Upper lobe of right lung (tissue), 1 donor: ENCODE data around the gene CAP2. TPM values are rescaled to one million over a fixed set of nuclear protein-coding genes. Genes with fewer than 3 reads are reported as not detected.

Experiments
- ATAC-seq: fragments of 200-7000 bp; cut with Tn5 transposase; one replicate; pipeline ENCODE4 v1.9.1; 2020; ENCODE audit warnings: mild to moderate bottlenecking, moderate library complexity
- DNase-seq: peaks from one replicate; pipeline ENCODE4 v3.0.0-alpha.2; 2020
- H3K27ac ChIP-seq: fragments of 200-600 bp; one replicate; pipeline ENCODE4 v1.8.0; 2022
- H3K27me3 ChIP-seq: fragments of 200-600 bp; one replicate; pipeline ENCODE4 v1.8.0; 2022; ENCODE audit warnings: mild to moderate bottlenecking
- H3K36me3 ChIP-seq: fragments of 200-600 bp; one replicate; pipeline ENCODE4 v1.8.0; 2022
- H3K4me1 ChIP-seq: fragments of 200-600 bp; one replicate; pipeline ENCODE4 v1.8.0; 2022
- H3K4me3 ChIP-seq: fragments of 200-600 bp; one replicate; pipeline ENCODE4 v1.8.0; 2022; ENCODE audit warnings: mild to moderate bottlenecking
- H3K9me3 ChIP-seq: fragments of 200-600 bp; one replicate; pipeline ENCODE4 v1.8.0; 2022
- CTCF ChIP-seq: fragments of 200-600 bp; IDR thresholded peaks from one replicate; pipeline ENCODE4 v1.8.0; 2022; ENCODE audit warnings: antibody characterized with exemption
- intact Hi-C: fragments of 100-400 bp; cut with DNase I; formaldehyde crosslinking; loops from one replicate; pipeline ENCODE4 v1.11.0; 2022
- total RNA-seq: library from RNA; stranded (reverse); fragmentation: NEBNext Ultra II Directional; extraction: Animal tissue kit (Norgen Biotek cat#: 25700); gene quantifications from one replicate; pipeline ENCODE4 v1.2.1, GENCODE V29; 2021
- donor health status: DM: no; HTN: yes; CAD: no; lungs with severe emphysema.

The CAP2 gene
- total RNA-seq, 1 donor from 2014 or later: 7.2 TPM

- no peaks in the 10 kb centered on the region for H3K27me3 ChIP-seq
- intact Hi-C loops: no loop called here
- H3K27ac ChIP-seq: no peak overlapping the region
- TF ChIP-seq CTCF: no peak
- H3K9me3 ChIP-seq: peaks cover 14% of the 10 kb centered on the region
- DNase-seq: no peak
- H3K4me1 ChIP-seq: no peaks in the 10 kb centered on the region
- no peak overlapping the region for H3K4me3 ChIP-seq
- no peak for ATAC-seq
- no peaks in the 10 kb centered on the region for H3K36me3 ChIP-seq
Observed at GRCh38 chr6:17367868-17368267, 25.5 kb upstream of the CAP2 start.

GRCh38 chr6:17381424-17382147 lies 11.8 kb upstream of the CAP2 start:
- no peaks in the 10 kb centered on the region for H3K9me3 ChIP-seq
- H3K27me3 ChIP-seq: no peaks in the 10 kb centered on the region
- no peak for TF ChIP-seq CTCF
- H3K36me3 ChIP-seq: no peaks in the 10 kb centered on the region
- intact Hi-C loops: no loop called here
- H3K4me1 ChIP-seq: no peaks in the 10 kb centered on the region
- no peak overlapping the region for H3K4me3 ChIP-seq
- no peak for ATAC-seq
- no peak overlapping the region for H3K27ac ChIP-seq
- no peak for DNase-seq

- no peak for TF ChIP-seq CTCF
- H3K4me3 ChIP-seq: no peak overlapping the region
- no peaks in the 10 kb centered on the region for H3K27me3 ChIP-seq
- ATAC-seq: no peak
- H3K4me1 ChIP-seq: no peaks in the 10 kb centered on the region
- intact Hi-C loops: no loop called here
- no peak overlapping the region for H3K27ac ChIP-seq
- H3K36me3 ChIP-seq: no peaks in the 10 kb centered on the region
- DNase-seq: no peak
- no peaks in the 10 kb centered on the region for H3K9me3 ChIP-seq
Observed at GRCh38 chr6:17385660-17386059, 7.7 kb upstream of the CAP2 start.

GRCh38 chr6:17388365-17388764 lies 5.0 kb upstream of the CAP2 start:
- TF ChIP-seq CTCF: no peak
- Histone ChIP-seq H3K27ac (no peak overlapping the region), H3K4me3 (no peak overlapping the region), H3K4me1 (no peaks in the 10 kb centered on the region), H3K9me3 (no peaks in the 10 kb centered on the region), H3K36me3 (no peaks in the 10 kb centered on the region), H3K27me3 (no peaks in the 10 kb centered on the region)
- ATAC-seq: no peak
- DNase-seq: no peak
- intact Hi-C loops: no loop called here

GRCh38 chr6:17389274-17389847 lies 4.0 kb upstream of the CAP2 start:
- H3K9me3 ChIP-seq: no peaks in the 10 kb centered on the region
- intact Hi-C loops: no loop called here
- peaks cover 2% of the 10 kb centered on the region for H3K27me3 ChIP-seq
- TF ChIP-seq CTCF: no peak
- no peaks in the 10 kb centered on the region for H3K36me3 ChIP-seq
- DNase-seq (no peak), ATAC-seq (no peak)
- H3K4me1 ChIP-seq: no peaks in the 10 kb centered on the region
- H3K27ac ChIP-seq: no peak overlapping the region
- H3K4me3 ChIP-seq: no peak overlapping the region
